Renal pelvis (tissue), 12 donors: ENCODE results near the gene ARFGAP2. TPM values are rescaled to one million over a fixed set of nuclear protein-coding genes. Genes with fewer than 3 reads are reported as not detected.
"Not testable (repeated sequence)": the region's sequence is repeated elsewhere in the genome, so short reads cannot be mapped to it uniquely, and the experiment has no call there.

ENCODE experiments used
- DNase-seq: peaks from one replicate; pipeline ENCODE4 v3.0.0-alpha.2; 2013
- long read RNA-seq, 16 experiments: transcript quantifications; one replicate each; lab custom pipeline, GENCODE V29; 2026
- polyA plus RNA-seq, 3 donors: library from polyadenylated mRNA; unstranded; fragments of 120-200 nt; gene quantifications; one replicate each; pipeline ENCODE4 v1.2.1, GENCODE V29; 2013; ENCODE audit not compliant: insufficient read length in 3 of 3

Gene ARFGAP2
- 10 to 100 TPM; 83.2 to 96.1 (median 92.3) TPM for polyA plus RNA-seq
- long read RNA-seq, donor 1, transcript ARFGAP2-205 (16 exons, 2,976 nt) = major isoform, 10 of 14 reads
- long read RNA-seq, donor 1, partial matches to known transcripts = 0 of 14 reads
- long read RNA-seq, donor 1, other reads (novel, unspliced or antisense) = 0 of 14 reads
- long read RNA-seq, donor 2, transcript ARFGAP2-205 (16 exons, 2,976 nt) = major isoform, 15 of 35 reads
- long read RNA-seq, donor 2, partial matches to known transcripts = 14 of 35 reads
- long read RNA-seq, donor 2, other reads (novel, unspliced or antisense) = 0 of 35 reads
- long read RNA-seq, donor 3, transcript ARFGAP2-205 (16 exons, 2,976 nt) = major isoform, 11 of 23 reads
- long read RNA-seq, donor 3, partial matches to known transcripts = 7 of 23 reads
- long read RNA-seq, donor 3, other reads (novel, unspliced or antisense) = 0 of 23 reads
- long read RNA-seq, donor 4, transcript ARFGAP2-205 (16 exons, 2,976 nt) = major isoform, 9 of 23 reads
- long read RNA-seq, donor 4, partial matches to known transcripts = 10 of 23 reads
- long read RNA-seq, donor 4, other reads (novel, unspliced or antisense) = 0 of 23 reads
- long read RNA-seq, donor 5, transcript ARFGAP2-205 (16 exons, 2,976 nt) = major isoform, 7 of 17 reads
- long read RNA-seq, donor 5, partial matches to known transcripts = 7 of 17 reads
- long read RNA-seq, donor 5, other reads (novel, unspliced or antisense) = 0 of 17 reads
- long read RNA-seq, donor 6, transcript ARFGAP2-205 (16 exons, 2,976 nt) = major isoform, 15 of 17 reads
- long read RNA-seq, donor 6, partial matches to known transcripts = 0 of 17 reads
- long read RNA-seq, donor 6, other reads (novel, unspliced or antisense) = 0 of 17 reads
- long read RNA-seq, donor 7, transcript ARFGAP2-212 (8 exons, 942 nt) = minor isoform, 5 of 28 reads
- long read RNA-seq, donor 7, transcript ARFGAP2-205 (16 exons, 2,976 nt) = major isoform, 9 of 28 reads
- long read RNA-seq, donor 7, partial matches to known transcripts = 8 of 28 reads
- long read RNA-seq, donor 7, other reads (novel, unspliced or antisense) = 0 of 28 reads
- long read RNA-seq, donor 8, transcript ARFGAP2-205 (16 exons, 2,976 nt) = major isoform, 5 of 6 reads
- long read RNA-seq, donor 8, partial matches to known transcripts = 0 of 6 reads
- long read RNA-seq, donor 8, other reads (novel, unspliced or antisense) = 0 of 6 reads
- long read RNA-seq, donor 9, transcript ARFGAP2-205 (16 exons, 2,976 nt) = major isoform, 13 of 29 reads
- long read RNA-seq, donor 9, partial matches to known transcripts = 8 of 29 reads
- long read RNA-seq, donor 9, other reads (novel, unspliced or antisense) = 0 of 29 reads
- long read RNA-seq, donor 10, transcript ARFGAP2-205 (16 exons, 2,976 nt) = major isoform, 6 of 27 reads
- long read RNA-seq, donor 10, partial matches to known transcripts = 15 of 27 reads
- long read RNA-seq, donor 10, other reads (novel, unspliced or antisense) = 0 of 27 reads
- long read RNA-seq, donor 11, transcript ARFGAP2-205 (16 exons, 2,976 nt) = major isoform, 6 of 17 reads
- long read RNA-seq, donor 11, partial matches to known transcripts = 6 of 17 reads
- long read RNA-seq, donor 11, other reads (novel, unspliced or antisense) = 0 of 17 reads
- long read RNA-seq, donor 12, transcript ARFGAP2-205 (16 exons, 2,976 nt) = major isoform, 20 of 36 reads
- long read RNA-seq, donor 12, partial matches to known transcripts = 8 of 36 reads
- long read RNA-seq, donor 12, other reads (novel, unspliced or antisense) = 0 of 36 reads
- long read RNA-seq, donor 13, partial matches to known transcripts = 8 of 14 reads
- long read RNA-seq, donor 13, other reads (novel, unspliced or antisense) = 0 of 14 reads
- long read RNA-seq, donor 14 = 0 reads
- long read RNA-seq, donor 15, transcript ARFGAP2-205 (16 exons, 2,976 nt) = major isoform, 14 of 55 reads
- long read RNA-seq, donor 15, partial matches to known transcripts = 39 of 55 reads
- long read RNA-seq, donor 15, other reads (novel, unspliced or antisense) = 0 of 55 reads
- long read RNA-seq, donor 16, transcript ARFGAP2-205 (16 exons, 2,976 nt) = major isoform, 7 of 22 reads
- long read RNA-seq, donor 16, partial matches to known transcripts = 10 of 22 reads
- long read RNA-seq, donor 16, other reads (novel, unspliced or antisense) = 0 of 22 reads

DNA sequence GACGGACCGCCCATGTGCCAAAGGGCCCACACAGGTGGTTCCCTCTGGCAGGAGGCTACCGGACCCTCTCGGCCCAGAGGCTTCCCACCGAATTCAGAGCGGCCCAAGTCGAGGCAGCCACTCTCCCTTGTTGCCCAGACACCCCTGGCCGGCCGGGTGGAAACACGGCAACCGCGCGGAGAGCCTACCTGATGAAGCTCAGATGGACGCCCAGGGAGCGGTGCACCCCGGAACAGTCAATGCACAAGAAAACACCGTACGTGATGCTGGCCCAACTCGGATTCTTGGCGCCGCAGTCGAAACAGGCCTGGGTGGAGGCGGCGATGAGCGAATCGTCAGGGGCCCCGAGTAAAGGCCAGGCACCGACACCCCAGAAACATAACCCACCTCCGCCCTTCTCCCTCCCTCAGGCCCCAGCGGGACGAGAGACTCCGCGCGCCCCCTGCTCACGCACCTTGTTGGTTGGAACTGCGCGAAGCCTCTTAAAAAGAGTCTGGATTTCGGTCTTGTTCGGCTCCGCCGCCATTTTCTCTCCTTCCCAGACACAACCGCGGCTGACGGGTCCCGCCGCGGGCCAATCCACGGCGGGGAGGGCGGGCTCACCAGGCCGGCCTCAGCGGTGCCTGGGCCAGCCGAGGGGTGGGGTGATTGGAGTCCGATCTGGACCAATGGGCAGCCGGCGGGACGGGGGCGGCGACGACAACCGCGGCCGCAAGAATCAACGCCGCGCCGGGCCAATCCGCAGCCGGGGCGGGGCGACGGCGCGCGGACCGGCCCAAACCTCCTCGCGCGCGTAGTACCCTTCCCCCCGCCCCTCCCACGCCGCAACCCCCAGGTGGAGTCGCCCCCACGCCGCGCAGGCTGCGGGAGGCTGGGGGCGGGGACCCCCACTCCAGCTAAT, at the start of gene ARFGAP2:
ARFGAP2 (minus strand) TSS at position 552 of the 901 bp plus-strand sequence; CDS start at position 526, 26 bp downstream.
- DNase-seq = peak; percentile 97

- no peak for DNase-seq
Measured at GRCh38 chr11:47225552-47226400, 49.1 kb upstream of the ARFGAP2 start.

DNA sequence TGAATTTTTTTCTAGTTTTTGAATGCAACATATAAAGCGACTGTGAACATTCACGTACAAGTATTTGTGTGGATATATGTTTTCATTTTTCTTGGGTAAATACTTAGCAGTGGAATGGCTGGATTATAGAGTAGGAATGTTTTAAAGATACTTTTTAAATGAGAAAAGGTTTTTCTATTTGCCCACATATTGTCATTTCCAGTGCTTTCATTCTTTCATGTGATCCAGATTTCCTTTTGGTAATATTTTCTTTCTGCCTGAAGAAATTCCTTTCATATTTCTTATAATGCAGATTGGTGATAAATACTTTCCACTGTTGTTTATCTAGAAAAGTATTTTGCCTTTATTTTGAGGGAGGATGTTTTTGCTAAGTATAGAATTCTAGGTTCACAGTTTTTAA, 46.0 kb upstream of the ARFGAP2 start:
- DNase-seq = no peak

GRCh38 chr11:47220401-47220821, 43.7 kb upstream of the ARFGAP2 start:
- DNase-seq = no peak

DNA sequence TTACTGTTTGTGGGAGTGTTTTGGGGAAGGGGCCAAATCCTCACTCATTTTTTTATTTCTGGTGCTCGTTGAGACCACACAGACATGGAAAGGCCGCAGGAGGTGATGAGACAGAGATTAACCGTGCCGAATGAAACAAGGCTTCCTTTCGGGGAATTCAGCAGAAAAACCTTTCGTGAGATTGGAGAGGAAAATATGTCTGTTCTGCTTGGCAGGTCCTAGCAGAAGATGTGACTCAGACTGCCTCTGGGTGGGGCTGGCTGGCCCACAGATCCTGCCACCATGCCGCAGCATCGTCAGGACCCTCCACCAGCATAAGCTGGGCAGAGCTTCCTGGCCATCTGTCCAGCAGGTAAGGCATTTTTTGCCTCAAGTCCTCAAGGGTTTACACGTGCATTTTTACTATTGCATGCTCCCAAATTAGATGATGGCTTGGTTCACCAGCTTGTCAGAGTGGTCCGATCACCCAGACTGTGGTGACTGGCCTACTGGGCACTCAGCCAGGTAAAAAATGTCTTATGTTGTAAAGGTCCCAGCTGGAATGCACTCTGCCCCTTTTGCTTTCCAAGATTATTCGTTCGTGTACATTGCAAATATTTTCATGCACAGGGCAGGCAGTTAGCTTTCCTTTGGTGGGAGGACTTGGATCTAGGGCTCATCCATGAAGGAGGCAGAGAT, 39.6 kb upstream of the ARFGAP2 start:
- peak; percentile 31 for DNase-seq

- DNase-seq = peak; percentile 20
Measured at GRCh38 chr11:47215366-47215910, 38.8 kb upstream of the ARFGAP2 start.

DNA sequence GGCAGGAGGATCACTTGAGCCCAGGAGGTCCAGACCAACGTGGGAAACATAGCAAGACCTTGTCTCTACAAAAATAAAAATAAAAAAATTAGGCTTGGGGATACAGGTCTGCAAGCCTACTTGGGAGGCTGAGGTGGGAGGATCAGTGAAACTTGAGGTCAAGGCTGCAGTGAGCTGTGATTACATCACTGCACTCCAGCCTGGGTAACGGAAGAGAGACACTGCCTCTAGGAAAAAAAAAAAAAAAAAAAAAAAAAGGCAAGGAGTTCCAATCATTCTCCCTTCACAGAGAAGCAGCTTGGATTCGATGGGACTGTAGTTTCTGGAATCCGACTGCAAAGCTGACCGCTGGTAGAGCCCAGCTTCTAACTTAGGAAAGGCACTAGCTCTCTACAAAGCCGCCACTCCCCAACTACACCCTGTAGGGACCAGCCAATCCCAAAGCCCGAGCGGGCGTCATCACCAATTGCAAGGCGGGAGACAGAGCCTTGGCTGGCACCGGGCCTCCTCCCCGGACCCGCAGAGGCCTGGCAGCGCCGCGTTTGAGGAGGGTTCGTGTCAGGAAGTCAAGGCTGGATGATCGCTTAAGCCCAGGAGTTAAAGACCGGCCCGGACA, 37.4 kb upstream of the ARFGAP2 start:
- peak; percentile 79 for DNase-seq

DNA sequence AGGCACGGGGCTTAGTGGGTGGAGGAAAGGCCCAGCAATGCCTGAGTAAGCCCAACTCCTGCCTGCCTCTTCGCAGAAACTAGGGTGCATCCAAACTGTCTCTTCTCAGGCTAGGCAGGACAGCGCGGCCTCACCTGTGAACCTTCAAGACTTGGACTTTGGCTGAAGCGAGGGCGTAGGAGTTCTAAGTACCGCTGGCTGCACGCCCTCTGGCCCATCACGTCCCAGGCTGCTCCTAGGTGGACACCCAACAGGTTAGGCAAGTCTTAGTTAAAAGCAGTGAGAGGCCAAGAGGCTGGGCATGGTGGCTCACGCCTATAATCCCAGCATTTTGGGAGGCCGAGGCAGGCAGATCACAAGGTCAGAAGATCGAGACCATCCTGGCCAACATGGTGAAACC, 36.3 kb upstream of the ARFGAP2 start:
- DNase-seq = no peak

DNA sequence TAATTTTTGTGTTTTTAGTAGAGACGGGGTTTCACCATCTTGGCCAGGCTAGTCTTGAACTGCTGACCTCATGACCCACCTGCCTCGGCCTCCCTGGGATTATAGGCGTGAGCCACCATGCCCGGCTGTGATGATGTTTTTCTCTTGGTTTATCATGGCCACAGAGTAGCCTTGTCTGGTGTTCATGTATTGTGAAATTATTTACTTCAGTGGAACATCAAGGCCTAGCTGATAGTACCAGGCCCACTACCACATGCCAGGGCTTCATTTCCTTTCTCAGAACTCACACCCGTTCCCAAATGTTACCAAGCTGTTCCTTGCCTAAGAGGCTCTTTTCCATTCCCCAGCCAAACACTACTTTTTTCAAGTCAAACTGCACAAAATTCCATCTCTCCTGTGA, 31.9 kb upstream of the ARFGAP2 start:
- DNase-seq = no peak

DNA sequence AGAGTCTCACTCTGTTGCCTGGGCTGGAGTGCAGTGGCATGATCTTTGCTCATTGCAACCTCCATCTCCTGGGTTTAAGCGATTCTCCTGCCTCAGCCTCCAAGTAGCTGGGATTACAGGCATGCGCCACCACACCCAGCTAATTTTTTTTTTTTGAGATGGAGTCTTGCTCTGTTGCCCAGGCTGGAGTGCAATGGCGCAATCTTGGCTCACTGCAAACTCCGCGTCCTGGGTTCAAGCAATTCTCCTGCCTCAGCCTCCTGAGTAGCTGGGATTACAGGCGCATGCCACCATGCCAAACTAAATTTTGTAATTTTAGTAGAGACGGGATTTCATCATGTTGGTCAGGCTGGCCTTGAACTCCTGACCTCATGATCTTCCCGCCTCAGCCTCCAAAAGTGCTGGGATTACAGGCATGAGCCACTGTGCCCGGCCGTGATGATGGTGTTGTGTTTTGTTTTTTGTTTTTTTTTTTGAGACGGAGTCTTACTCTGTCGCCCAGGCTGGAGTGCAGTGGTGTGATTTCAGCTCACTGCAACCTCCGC, 31.4 kb upstream of the ARFGAP2 start:
- DNase-seq = not testable (repeated sequence)

GRCh38 chr11:47207459-47207858, 30.8 kb upstream of the ARFGAP2 start:
- DNase-seq = no peak

DNA sequence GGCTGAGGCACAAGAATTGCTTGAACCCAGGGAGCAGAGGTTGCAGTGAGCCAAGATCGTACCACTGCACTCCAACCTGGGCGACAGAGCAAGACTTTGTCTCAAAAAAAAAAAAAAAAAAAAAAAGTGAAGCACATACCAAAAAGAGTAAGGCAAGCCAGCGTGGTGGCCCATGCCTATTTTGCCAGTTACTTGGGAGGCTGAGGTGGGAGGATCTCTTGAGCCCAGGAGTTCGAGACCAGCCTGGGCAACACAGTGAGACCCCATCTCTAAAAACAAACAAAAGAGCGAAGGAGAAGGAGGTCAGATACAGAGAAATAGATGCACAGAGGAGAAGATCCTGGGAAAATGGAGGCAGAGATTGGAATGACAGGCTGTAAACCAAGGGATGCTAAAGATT, 29.9 kb upstream of the ARFGAP2 start:
- DNase-seq = not testable (repeated sequence)

DNA sequence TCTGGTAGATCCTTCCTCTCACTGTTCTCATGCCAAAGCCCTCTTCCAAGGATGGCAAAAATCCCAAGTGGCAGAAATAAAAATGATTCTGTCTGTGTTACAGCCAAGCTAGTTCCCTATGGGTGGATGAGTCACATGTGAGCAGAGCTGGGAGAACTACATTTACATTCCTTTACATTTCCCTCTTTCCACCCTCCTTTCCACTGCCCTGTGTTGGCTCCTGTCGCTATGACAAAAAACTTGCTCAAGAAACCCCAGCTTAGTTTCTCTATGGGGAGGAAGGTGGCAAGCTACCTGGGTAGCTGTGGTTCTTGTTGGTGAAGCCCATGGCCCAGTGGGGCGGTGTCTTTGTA, 27.9 kb upstream of the ARFGAP2 start:
- DNase-seq = no peak

DNA sequence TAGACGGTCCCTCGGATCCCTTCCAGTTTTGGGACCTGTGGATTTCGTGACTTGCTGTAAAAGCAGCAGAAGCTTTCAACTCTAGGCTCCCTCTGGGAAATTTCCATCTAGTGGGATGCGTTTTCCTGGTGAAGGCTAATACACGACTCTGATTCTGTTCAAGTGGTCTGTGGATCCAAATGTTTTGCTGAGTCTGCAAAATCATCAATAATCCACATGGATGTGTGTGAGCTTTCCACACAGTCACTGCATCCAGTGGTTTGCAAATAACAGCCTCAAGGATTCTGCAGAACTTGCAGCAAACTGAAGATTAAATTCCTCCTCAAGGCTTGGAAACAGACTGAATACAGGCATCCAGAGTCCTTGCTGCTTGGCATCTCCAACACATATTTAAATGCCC, 25.9 kb upstream of the ARFGAP2 start:
- no peak for DNase-seq

DNA sequence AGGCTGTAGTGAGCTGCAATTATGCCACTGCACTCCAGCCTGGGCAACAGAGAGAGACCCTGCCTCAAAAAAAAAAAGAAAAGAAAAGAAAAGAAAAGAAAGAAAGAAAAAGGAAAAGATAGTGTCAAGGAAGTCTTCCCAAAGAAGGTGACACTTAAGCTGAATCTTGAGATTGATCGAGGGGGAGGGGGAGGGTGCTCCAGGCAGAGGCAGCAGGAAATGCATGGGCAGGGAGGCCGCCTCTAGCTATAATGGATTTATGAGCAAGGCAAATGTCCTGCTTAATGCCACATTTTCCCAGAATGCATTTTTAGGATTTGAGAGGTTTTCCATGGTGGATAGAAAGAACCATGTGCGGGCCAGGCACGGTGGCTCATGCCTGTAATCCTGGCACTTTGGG, 24.3 kb upstream of the ARFGAP2 start:
- no peak for DNase-seq

- DNase-seq = not testable (repeated sequence)
Measured at GRCh38 chr11:47198161-47198560, 21.5 kb upstream of the ARFGAP2 start.
